Esophagus squamous epithelium (tissue), 4 donors: ENCODE data around the gene KIAA1671.

Experiments
- CTCF ChIP-seq, 6 experiments: fragments of 450-650 bp in 4 of 6; fragments of 200-600 bp in 2 of 6; sonication (generic) in 2 of 6; IDR thresholded peaks; one replicate each; pipeline ENCODE4 v1.5.1; 2016 to 2019; ENCODE audit warnings: antibody characterized with exemption in 6 of 6, mild to moderate bottlenecking in 4 of 6, moderate library complexity in 4 of 6
- POLR2A ChIP-seq, 4 donors: fragments of 450-650 bp; IDR thresholded peaks; one replicate each; pipeline ENCODE4 v1.6.1; 2017; ENCODE audit warnings: antibody characterized with exemption in 4 of 4, mild to moderate bottlenecking in 4 of 4, moderate library complexity in 3 of 4

- TF ChIP-seq POLR2A (IDR thresholded peaks at IDR 0.05) (no peak), CTCF (IDR thresholded peaks at IDR 0.05) (no peak)
Measured at GRCh38 chr22:25038239-25038638, 85.7 kb downstream of the KIAA1671 start.
